K562 (cell line): ENCODE measurements around the gene TERB1. TPM values are rescaled to one million over a fixed set of nuclear protein-coding genes. Genes with fewer than 3 reads are reported as not detected.

Experiments
- AFF1 ChIP-seq, 2 experiments: fragments of 450-650 bp; IDR thresholded peaks; 2 replicates each; pipeline ENCODE4 v1.6.1; 2018; ENCODE audit warnings: mild to moderate bottlenecking in 2 of 2, low read depth in 1 of 2; ENCODE audit not compliant: partially characterized antibody in 2 of 2
- ATF7 ChIP-seq: fragments of 450-650 bp; IDR thresholded peaks from 2 replicates; pipeline ENCODE4 v1.7.1; 2014; ENCODE audit warnings: mild to moderate bottlenecking, moderate library complexity
- BRD9 ChIP-seq: fragments of 450-650 bp; IDR thresholded peaks from 2 replicates; pipeline ENCODE4 v1.6.1; 2018; ENCODE audit warnings: low read depth; ENCODE audit not compliant: partially characterized antibody
- CAMTA2 ChIP-seq: fragments of 250-450 bp; sonication (Bioruptor Pico); conservative IDR thresholded peaks from 2 replicates; pipeline ENCODE4 v1.5.1; 2022
- CXXC5 ChIP-seq: fragments of 250-450 bp; sonication (Bioruptor Pico); IDR thresholded peaks from 2 replicates; pipeline ENCODE4 v1.8.0; 2022; ENCODE audit warnings: inconsistent platforms, mild to moderate bottlenecking, moderate library complexity
- GATAD2A ChIP-seq: fragments of 450-650 bp; IDR thresholded peaks from 2 replicates; pipeline ENCODE4 v1.6.1; 2017
- IFI16 ChIP-seq: fragments of 250-450 bp; sonication (Bioruptor Pico); IDR thresholded peaks from 2 replicates; pipeline ENCODE4 v2.1.2; 2022; ENCODE audit warnings: mild to moderate bottlenecking, inconsistent platforms
- KDM2B ChIP-seq: fragments of 250-450 bp; sonication (Bioruptor Pico); IDR thresholded peaks from 2 replicates; pipeline ENCODE4 v1.8.0; 2021; ENCODE audit warnings: mild to moderate bottlenecking, moderate library complexity
- MAFF ChIP-seq: IDR thresholded peaks from 2 replicates; pipeline ENCODE4 v1.6.1; 2012; ENCODE audit warnings: low read length, improper control_type of control experiment
- NFXL1 ChIP-seq: fragments of 450-650 bp; formaldehyde crosslinking; IDR thresholded peaks from 2 replicates; pipeline ENCODE4 v1.4.0; 2021; ENCODE audit warnings: mild to moderate bottlenecking
- POLR2A ChIP-seq: fragments of 450-650 bp; conservative IDR thresholded peaks from 2 replicates; pipeline ENCODE4 v1.6.1; 2016
- SIRT6 ChIP-seq: IDR thresholded peaks from one replicate; pipeline ENCODE4 v1.6.1; 2012; ENCODE audit warnings: low read depth, mild to moderate bottlenecking, control low read depth, inconsistent platforms, low read length, moderate library complexity
- SMARCA5 ChIP-seq: fragments of 450-650 bp; IDR thresholded peaks from 2 replicates; pipeline ENCODE4 v1.6.1; 2016
- TSHZ1 ChIP-seq: fragments of 250-450 bp; sonication (Bioruptor Pico); IDR thresholded peaks from 2 replicates; pipeline ENCODE4 v1.4.0; 2020; ENCODE audit warnings: mild to moderate bottlenecking, moderate library complexity
- ZKSCAN3 ChIP-seq: fragments of 250-450 bp; sonication (Bioruptor Pico); IDR thresholded peaks from 2 replicates; pipeline ENCODE4 v1.4.0; 2020
- ZNF316 ChIP-seq: fragments of 450-650 bp; IDR thresholded peaks from 2 replicates; pipeline ENCODE4 v1.6.1; 2016
- ZNF324 ChIP-seq: fragments of 250-450 bp; sonication (Bioruptor Pico); IDR thresholded peaks from 2 replicates; pipeline ENCODE4 v1.4.0; 2020; ENCODE audit warnings: mild to moderate bottlenecking
- polyA plus RNA-seq, 8 experiments: library from polyadenylated mRNA; depleted of rRNA in 4 of 8; stranded (reverse) in 5 of 8; unstranded in 3 of 8; fragments of >200 nt; fragmentation: Nextera tagmentation in 2 of 8; fragmentation: Illumina TruSeq in 1 of 8; extraction: Ambion mirVana in 2 of 8; extraction: Trizol in 1 of 8; gene quantifications; 2 replicates each; pipeline versions ENCODE4 v1.2.1 to v1.2.3, GENCODE V29; 2011 to 2014; ENCODE audit warnings: inconsistent platforms in 1 of 8, missing spikeins in 1 of 8
- total RNA-seq, 7 experiments: library from RNA; depleted of rRNA in 6 of 7; stranded (reverse); fragments of >200 nt in 6 of 7; fragmentation: Illumina TruSeq in 2 of 7; extraction: Trizol in 2 of 7; gene quantifications; 2 replicates each; pipeline versions ENCODE4 v1.2.1 to v1.2.3, GENCODE V29; 2011 to 2021; ENCODE audit warnings: low replicate concordance in 1 of 7
- TF ChIP-seq, protein P1 (sequence below): IDR thresholded peaks from 3 replicates; pipeline ENCODE4 v1.6.1; 2011; ENCODE audit warnings: borderline replicate concordance, mild to moderate bottlenecking, moderate library complexity; ENCODE audit not compliant: insufficient read length; ENCODE audit errors: extremely low read depth
- TF ChIP-seq, protein P2 (sequence below): IDR thresholded peaks from 2 replicates; pipeline ENCODE4 v1.6.1; 2016; ENCODE audit warnings: missing genetic modification characterization, missing compliant biosample characterization

The TERB1 gene
- total and polyA plus RNA-seq, 9 of the 15 experiments (the other 6 are each of a cell fraction or from before 2014, with no cell fraction given), result not detected

GRCh38 chr16:66740533-66740932 lies 60.9 kb downstream of the TERB1 start (continued):
- no peak for TF ChIP-seq AFF1 (IDR thresholded peaks at IDR 0.05; ENCODE audit: low read depth in 1 of 2, partially characterized antibody in 2 of 2)
- TF ChIP-seq ZKSCAN3 (CRISPR knock-in tag), result no peak
- peak; percentile 45; the same call in 1 of the 2 replicates for TF ChIP-seq ZNF316
- TF ChIP-seq MAFF, result peak; percentile 26; the same call in 1 of the 2 replicates
- TF ChIP-seq TSHZ1 (CRISPR knock-in tag), result no peak
- no peak for TF ChIP-seq NFXL1 (CRISPR knock-in tag)
- no peak for TF ChIP-seq BRD9
- no peak for TF ChIP-seq SMARCA5
- TF ChIP-seq POLR2A, result no peak
- TF ChIP-seq KDM2B (CRISPR knock-in tag), result no peak
- TF ChIP-seq, protein P1, sequence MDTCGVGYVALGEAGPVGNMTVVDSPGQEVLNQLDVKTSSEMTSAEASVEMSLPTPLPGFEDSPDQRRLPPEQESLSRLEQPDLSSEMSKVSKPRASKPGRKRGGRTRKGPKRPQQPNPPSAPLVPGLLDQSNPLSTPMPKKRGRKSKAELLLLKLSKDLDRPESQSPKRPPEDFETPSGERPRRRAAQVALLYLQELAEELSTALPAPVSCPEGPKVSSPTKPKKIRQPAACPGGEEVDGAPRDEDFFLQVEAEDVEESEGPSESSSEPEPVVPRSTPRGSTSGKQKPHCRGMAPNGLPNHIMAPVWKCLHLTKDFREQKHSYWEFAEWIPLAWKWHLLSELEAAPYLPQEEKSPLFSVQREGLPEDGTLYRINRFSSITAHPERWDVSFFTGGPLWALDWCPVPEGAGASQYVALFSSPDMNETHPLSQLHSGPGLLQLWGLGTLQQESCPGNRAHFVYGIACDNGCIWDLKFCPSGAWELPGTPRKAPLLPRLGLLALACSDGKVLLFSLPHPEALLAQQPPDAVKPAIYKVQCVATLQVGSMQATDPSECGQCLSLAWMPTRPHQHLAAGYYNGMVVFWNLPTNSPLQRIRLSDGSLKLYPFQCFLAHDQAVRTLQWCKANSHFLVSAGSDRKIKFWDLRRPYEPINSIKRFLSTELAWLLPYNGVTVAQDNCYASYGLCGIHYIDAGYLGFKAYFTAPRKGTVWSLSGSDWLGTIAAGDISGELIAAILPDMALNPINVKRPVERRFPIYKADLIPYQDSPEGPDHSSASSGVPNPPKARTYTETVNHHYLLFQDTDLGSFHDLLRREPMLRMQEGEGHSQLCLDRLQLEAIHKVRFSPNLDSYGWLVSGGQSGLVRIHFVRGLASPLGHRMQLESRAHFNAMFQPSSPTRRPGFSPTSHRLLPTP, result no peak
- TF ChIP-seq CAMTA2, result no peak
- no peak for TF ChIP-seq SIRT6
- no peak for TF ChIP-seq IFI16
- no peak for TF ChIP-seq GATAD2A
- TF ChIP-seq, protein P2, sequence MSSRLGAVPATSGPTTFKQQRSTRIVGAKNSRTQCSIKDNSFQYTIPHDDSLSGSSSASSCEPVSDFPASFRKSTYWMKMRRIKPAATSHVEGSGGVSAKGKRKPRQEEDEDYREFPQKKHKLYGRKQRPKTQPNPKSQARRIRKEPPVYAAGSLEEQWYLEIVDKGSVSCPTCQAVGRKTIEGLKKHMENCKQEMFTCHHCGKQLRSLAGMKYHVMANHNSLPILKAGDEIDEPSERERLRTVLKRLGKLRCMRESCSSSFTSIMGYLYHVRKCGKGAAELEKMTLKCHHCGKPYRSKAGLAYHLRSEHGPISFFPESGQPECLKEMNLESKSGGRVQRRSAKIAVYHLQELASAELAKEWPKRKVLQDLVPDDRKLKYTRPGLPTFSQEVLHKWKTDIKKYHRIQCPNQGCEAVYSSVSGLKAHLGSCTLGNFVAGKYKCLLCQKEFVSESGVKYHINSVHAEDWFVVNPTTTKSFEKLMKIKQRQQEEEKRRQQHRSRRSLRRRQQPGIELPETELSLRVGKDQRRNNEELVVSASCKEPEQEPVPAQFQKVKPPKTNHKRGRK (tag), result no peak
- no peak for TF ChIP-seq ATF7
- no peak for TF ChIP-seq ZNF324 (CRISPR knock-in tag)
- 0 out of 2 replicates have a peak, but pooled peaks have one; percentile 14 for TF ChIP-seq CXXC5 (CRISPR knock-in tag)
